Stomach (tissue), 4 donors: Measurements from ENCODE around the gene ERN1.

Experiments
- CTCF ChIP-seq, 7 experiments: fragments of 450-650 bp in 4 of 7; fragments of 200-600 bp in 3 of 7; sonication (generic) in 3 of 7; IDR thresholded peaks; one replicate each; pipeline ENCODE4 v1.5.1; 2016 to 2019; ENCODE audit warnings: antibody characterized with exemption in 7 of 7, control low read depth in 2 of 7, mild to moderate bottlenecking in 1 of 7
- POLR2A ChIP-seq, 4 donors: fragments of 450-650 bp; IDR thresholded peaks; one replicate each; pipeline ENCODE4 v1.6.1; 2016; ENCODE audit warnings: antibody characterized with exemption in 4 of 4, control low read depth in 2 of 4, mild to moderate bottlenecking in 1 of 4, moderate library complexity in 1 of 4

DNA sequence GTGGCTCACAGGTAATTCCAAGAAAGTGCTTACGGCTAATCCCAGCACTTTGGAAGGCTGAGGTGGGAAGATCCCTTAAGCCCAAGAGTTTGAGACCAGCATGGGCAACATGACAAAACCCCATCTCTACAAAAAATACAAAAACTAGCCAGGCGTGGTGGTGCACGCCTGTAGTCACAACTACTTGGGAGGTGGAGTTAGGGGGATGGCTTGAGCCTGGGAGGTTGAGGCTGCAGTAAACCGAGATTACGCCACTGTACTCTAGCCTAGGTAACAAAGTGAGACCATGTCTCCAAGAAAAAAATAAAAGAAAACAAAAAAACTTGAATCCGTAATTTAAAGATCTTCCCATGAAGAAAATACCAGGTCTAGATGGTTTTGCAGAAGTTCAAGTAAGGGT, 114.5 kb downstream of the ERN1 start:
- TF ChIP-seq CTCF (IDR thresholded peaks at IDR 0.05) (no peak), POLR2A (IDR thresholded peaks at IDR 0.05) (no peak)
